NCI-H1694 (cell line): ENCODE results near the gene OR51I1.
A peak's percentile ranks its signal among the peaks of the same experiment; 100 is the strongest.

Experiments
- DNase-seq: peaks from one replicate; lab custom pipeline; 2025; lab: John Stamatoyannopoulos, UW

Gene OR51I1, protein sequence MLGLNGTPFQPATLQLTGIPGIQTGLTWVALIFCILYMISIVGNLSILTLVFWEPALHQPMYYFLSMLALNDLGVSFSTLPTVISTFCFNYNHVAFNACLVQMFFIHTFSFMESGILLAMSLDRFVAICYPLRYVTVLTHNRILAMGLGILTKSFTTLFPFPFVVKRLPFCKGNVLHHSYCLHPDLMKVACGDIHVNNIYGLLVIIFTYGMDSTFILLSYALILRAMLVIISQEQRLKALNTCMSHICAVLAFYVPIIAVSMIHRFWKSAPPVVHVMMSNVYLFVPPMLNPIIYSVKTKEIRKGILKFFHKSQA

DNA sequence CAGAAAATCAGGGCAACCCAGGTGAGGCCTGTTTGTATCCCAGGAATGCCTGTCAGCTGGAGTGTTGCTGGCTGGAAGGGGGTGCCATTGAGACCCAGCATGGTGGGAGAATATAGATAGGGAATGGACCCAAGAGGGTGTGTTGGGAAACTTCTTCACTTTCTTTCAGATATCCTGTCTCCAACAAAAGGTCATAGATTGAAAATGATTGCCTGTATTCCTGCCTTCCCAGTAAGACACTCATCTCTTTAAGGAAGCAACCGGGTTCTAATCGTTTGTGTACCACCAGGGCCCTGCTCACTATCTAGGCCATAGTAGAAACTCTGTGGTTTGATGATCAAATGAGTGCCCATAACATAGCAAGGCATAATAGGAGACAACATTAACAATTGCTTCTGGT is at the start of gene OR51I1:
Gene OR51I1 (minus strand): TSS at position 101 of the 400 bp plus-strand sequence. CDS start 0 bp downstream, at position 101.
- DNase-seq, result no peak

DNA sequence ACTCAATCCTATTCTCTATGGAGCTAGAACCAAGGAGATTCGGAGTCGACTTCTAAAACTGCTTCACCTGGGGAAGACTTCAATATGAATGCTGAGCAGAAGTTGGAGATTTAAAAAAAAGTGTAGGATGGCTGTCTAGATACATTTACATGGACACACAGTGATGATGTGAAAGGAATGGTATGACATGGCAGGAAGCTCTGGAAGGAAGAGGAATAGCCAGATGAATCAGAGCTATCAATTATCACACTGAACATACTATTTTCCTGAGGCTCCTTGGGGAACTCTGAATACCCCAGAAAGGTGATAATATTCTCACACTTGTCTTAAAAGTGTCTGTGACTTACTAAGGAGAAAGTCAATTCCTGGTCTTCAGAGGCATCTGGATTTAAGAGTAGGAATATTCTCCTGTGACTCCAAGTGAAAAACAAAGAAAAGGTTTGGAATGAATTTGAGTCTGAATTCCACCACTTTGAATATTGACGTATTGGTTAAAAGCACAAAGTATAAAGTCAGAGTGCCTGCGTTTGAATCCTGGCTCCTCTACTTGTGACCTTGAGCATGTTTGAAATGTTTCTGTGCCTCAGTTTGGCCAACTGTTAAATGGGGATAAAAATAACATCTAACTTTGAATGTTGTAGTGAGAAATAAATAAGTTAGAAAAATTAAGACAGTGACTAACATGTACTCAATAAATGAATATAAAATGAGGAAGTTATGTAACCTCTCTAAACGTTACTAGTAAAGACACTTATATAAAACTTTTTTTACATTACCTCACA is 48.5 kb upstream of the OR51I1 start:
- no peak for DNase-seq

DNA sequence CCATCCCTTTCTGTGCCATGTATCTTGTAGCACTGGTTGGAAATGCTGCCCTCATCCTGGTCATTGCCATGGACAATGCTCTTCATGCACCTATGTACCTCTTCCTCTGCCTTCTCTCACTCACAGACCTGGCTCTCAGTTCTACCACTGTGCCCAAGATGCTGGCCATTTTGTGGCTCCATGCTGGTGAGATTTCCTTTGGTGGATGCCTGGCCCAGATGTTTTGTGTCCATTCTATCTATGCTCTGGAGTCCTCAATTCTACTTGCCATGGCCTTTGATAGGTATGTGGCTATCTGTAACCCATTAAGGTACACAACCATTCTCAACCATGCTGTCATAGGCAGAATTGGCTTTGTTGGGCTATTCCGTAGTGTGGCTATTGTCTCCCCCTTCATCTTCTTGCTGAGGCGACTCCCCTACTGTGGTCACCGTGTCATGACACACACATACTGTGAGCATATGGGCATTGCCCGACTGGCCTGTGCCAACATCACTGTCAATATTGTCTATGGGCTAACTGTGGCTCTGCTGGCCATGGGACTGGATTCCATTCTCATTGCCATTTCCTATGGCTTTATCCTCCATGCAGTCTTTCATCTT is 47.6 kb upstream of the OR51I1 start:
- DNase-seq, result no peak

DNA sequence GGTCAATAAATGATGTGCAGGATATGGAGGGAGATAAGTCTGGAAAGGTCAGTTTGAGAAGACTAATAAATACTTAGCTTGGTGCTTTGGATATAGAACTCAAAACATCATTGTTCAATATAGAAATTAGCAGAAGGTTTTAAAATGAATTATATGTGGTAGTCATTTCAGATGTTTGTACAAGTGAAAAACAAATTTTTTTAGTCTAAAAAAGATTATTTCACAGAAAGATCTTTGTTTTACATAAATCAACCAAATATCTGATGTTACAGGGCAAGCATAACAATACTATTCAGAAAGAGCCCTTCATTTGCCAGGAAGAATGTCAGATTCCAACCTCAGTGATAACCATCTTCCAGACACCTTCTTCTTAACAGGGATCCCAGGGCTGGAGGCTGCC is 47.1 kb upstream of the OR51I1 start, which contains the start of gene OR52D1:
Gene OR52D1 (plus strand): TSS at position 301 of the 400 bp plus-strand sequence. CDS start 22 bp downstream, at position 323.
- DNase-seq, result no peak

DNA sequence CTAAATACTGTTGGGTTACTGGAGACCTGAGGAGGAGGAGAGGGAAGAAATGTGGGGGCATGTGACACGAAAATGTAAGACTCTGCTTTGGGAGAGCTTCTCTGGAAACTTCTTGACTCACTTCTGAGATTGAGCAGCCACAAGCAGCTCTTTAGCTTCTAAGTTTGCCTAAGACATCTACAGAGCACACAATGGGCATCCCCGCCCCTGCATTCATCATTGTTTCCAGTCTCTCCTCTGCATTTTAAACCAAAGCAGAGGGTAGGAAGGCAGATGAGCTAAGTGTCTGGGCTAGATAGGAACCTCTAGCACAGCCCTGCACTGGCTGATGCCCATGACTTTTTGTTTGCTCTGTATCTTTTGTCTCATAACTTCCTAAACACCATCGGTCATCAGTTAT is 45.1 kb upstream of the OR51I1 start:
- no peak for DNase-seq

DNA sequence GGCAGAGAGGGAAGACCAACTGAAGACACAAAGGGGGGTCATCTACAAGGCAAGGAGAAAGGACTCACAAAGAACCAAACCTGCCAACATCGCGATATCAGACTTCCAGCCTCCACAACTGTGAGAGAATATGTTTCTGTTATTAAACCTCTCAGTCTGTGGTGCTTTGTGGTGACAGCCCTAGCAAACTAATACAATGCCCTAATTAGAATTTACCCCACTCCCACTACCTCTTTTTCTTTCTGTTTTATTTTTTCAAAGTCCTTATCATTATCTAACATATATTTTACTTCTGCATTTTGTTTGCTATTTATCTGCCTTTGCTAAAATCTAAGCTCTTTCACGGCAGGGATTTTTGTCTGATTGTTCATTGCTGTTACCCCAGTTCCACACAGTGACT is 44.7 kb upstream of the OR51I1 start:
- no peak for DNase-seq

DNA sequence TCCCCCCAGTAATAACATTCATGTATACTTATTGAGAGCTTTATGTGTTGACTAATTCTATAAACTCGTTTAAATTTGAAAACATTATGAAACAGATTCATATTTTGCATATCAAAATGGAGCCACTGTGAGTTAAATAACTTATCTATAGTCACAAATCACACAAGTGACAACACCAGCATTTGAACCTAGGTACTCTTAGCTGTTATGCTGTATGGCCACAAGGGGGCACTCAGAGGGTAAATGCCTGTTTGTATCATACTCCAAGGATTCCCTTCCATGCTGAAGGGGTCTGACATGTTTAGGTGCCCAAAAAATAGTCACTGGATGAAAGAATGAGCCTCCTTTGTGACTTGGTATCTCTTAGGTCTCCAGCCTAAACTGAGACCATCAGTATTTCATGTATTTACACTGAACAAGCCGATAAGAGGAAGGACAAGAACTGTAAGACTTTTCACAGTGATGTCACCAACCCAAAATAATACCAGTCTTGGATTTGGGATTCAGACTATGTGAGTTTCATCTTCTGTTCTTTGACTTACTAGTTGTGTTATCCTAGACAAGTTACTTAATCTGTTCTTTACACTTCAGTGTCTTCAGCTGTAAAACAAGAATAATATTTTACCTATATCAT is 35.0 kb upstream of the OR51I1 start:
- peak; percentile 44 for DNase-seq

DNA sequence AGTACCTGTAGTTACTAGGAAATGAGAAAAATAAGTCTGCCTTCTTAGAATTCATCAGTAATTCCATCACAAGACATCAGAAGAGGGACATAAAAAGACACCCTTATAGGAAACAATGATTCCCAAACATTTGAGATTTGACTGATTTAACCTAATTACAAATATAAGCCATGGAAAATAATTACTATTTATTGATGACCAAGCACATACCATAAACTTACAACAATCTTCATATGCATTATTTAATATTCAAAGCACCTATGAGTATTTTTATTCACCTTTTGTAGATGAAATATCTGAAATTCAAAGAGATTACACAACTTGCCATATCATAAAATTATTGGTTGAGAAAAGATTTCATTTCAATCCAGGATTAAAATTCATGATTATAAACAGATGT is 32.6 kb upstream of the OR51I1 start:
- DNase-seq, result no peak

DNA sequence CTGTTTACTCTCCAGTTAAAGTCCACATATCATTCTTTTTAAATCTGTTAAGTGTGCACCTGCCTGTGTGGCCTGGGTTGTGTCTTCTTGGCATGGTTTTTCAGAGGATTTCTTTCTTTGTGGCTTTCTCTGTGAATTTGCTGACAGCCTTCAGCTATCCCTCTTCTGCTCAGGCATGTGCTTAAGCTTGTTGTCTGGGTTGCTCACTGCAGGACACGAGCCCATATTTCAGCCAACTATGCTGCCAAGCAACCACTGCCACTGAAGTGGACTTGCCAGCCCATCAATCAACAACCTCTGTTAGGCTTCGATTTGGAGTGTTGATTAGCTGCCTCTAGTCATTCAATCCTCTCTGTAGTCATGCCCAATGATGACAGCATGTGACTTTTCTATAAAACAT is 26.2 kb upstream of the OR51I1 start:
- no peak for DNase-seq

DNA sequence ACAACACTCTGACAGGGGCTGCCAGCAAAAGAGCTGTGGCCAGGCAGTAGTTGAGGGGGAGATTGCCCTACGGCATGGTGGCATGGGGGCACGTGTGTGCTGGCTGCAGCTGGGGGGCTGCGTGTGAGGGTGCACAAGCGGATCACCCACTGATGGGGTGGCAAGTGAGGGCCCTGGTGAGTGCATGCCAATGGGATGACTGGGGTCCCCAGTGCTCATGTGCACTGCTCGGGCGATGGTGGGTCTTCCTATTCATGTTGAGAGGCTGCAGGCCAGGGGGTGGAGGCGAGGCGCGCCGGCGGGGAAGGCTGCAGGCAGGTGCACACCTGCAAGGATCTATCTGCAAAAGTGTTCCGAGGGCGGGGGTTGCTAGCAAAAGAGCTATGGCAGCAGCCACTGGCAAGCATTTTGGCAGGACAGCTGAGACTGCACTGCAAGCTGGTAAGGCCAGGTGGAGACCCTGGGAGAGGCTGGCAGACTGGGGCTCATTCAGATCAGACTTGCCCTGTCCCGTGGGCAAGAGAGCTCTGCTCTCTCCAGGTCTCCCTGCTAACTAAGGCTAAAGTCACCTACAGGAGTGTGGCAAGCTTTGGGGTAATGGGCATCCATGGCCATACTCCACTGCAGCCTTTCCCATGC is 19.8 kb upstream of the OR51I1 start:
- no peak for DNase-seq

DNA sequence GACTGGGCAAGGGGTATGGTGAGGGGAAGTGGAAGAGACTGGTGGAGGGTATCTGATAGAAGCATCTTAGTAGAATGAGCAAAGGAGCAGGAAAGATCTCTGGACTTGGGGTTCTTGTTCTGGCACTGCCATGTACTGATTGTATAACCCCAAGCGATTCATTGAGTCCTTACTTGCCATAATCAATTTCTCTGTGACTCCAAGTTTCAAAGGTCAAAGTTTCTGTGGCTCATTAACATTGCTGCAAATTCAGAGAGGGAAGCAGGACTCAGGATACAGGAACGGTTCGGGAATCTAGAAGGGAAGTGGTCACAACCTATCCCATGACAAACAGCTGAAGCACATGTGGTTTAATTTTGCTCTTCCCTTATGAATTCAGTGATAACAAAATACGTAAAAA is 8.1 kb upstream of the OR51I1 start:
- no peak for DNase-seq

DNA sequence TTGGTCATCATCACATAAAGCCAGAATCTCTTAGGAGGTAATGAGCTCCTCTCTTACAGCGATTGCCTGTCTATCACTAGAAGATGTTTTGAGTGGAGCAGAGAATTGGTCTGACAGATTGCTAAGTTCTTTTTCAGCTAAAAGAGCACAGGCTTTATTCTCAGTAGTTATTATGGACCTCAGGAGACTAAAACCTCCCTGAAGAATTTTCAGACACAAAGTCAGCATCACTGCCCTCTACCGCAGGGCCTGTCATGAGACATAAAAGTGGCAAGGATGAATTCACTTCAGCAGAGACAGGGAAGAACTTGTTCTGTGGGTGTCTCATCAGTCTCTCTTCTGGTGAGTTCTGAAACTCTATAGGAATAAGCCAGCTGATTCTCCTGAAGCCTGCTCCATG is 7.7 kb upstream of the OR51I1 start, which contains the start of gene OR51I2:
Gene OR51I2 (plus strand): TSS at position 301 of the 400 bp plus-strand sequence. CDS start 4,166 bp downstream, outside the sequence.
- no peak for DNase-seq

DNA sequence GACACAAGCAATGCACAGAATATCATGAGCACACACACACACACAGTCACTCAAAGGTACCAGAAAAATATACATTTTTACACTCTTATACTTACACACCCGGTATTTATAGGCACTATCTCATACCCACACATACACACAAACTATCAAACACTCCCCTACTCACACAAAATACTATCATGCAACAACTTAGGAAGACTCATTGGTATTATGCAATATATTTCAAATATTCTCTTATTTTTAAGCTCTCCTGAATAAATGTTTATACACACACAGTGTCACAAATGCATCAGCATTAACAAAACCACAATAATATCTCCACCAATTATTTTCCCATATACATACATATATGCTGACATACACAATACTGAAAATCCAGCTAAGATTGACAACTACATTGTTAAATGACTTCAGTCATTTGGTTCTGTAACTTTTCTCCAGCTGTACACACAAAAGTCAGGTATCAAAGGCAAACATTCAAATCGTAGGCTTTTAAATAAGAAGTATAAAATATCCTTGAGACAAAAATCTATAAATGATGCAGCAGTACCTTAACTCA is 2.6 kb upstream of the OR51I1 start:
- DNase-seq, result no peak

DNA sequence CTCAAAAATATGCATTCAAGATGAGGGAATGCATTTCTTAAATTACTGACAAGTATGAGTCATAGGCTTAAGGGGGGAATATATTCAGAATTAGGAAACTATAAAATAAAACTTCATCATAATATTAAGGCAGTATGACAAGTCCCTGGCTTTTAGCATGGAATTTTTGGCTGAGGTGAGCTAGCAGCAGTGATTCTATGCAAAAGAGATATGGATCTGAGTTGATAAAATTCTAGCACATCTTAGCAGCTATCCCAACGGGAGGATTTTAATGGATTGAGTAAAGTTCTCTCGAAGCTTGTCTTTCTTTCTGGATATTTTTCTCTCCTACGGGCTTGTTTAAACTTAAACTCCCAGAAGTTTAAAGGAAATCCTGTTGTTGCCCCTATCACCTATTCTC is 18.2 kb downstream of the OR51I1 start:
- DNase-seq, result no peak

DNA sequence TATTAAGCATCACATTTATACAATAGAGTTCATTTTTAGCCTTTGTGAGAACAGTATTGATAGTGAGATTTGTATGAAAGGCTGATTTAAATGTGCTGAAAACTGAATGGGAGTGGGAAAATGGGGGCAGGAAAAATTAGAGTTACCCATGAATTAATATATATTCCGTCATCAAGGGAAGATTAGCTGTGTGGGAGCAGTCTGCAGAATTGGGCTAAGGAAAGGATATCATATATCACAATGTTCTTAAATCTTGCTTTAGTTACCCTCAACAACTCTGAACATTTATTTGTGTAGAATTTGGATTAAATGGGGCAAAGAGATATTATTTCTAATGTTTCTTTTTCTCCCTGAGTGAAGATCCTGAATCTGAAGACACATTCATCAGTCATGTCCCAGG is 19.5 kb downstream of the OR51I1 start, which contains the start of gene OR51Q1:
Gene OR51Q1 (plus strand): TSS at position 301 of the 400 bp plus-strand sequence. CDS start 90 bp downstream, at position 391.
- DNase-seq, result no peak

DNA sequence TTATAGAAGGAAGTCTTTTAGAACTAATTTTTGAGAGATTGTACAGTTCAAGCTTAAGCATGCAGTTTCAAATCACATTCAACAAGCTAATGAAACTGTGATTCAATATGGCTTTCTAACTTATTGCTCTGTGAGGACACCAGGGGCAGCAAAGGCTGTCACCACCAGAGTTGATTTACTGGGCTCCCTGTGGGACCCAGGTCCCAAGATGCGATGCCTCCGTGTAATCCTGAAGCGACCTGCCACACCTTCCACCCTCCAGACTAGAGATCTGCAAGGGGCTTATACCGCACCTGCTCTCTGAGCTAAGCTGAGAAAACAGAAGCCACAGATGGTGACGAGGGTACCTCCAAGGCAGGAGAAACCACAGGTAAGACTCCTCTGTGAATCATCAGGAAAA is 20.3 kb downstream of the OR51I1 start:
- no peak for DNase-seq

DNA sequence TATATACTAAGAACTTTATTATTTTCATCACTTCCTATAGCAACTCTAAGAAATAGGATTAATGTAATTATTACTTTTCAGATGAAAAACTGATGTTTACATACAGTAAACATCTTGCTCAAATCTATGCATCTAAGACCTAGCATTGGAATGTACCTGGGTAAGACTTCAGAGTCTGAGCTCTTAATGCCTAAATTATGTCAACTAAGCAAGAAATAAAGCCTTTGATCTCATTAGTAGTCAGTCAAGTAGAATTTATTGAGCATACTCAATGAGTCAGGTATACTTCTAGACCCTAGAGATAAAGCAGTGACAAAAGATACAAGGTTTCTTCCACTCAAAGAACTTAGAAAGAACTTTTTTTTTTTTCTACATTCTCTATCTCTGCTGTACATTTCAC is 36.1 kb downstream of the OR51I1 start:
- DNase-seq, result no peak

DNA sequence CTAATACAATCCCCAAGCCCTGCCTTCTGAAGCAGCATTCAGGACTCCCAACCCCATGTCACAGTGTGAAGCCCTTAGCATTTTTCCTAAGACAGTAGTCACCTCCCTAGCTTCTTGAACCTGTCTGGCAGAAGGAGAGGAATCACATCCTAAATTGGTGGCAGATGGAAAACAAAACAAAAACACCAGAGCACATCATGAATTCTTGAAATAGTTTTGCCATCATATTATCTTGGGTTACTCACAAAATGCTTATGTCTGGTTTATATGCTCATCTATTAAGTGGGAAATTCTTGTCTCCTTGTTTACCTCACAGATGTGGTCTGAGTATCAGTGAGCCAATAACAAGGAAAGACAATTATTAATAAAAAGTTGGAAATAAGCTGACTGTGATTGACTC is 42.4 kb downstream of the OR51I1 start:
- no peak for DNase-seq

DNA sequence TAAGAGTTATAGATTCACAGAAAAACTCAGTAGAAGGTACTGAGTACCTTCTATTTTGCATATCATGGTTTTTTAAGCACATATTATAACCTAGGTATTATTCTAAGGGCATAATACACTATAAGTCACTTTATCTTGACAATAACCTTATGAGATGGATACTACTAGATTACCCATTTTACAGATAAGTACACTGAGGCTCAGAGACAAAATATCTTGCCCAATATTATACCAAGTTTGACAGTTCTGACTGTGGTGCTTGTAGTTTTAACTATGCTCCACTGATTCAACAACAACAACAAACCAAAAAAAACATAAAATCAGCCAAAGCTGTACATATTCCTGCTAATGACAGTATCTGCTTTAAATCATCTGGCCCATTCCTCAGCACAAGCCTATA is 47.2 kb downstream of the OR51I1 start:
- DNase-seq, result no peak
